HK-2 (cell line): ENCODE results near the gene TSSK2.
"Not testable (repeated sequence)": the region's sequence is repeated elsewhere in the genome, so short reads cannot be mapped to it uniquely, and the experiment has no call there.

Experiments
- DNase-seq: peaks from one replicate; pipeline ENCODE4 v3.0.0-alpha.2; 2018; ENCODE audit not compliant: unreplicated experiment

Gene TSSK2

GRCh38 chr22:19130959-19131684, at the start of gene TSSK2:
TSSK2 (plus strand) TSS chr22:19131308; CDS start chr22:19131400, 92 bp downstream.
- no peak for DNase-seq

- DNase-seq, result no peak
Observed at GRCh38 chr22:19081351-19081750, 49.8 kb upstream of the TSSK2 start.

- DNase-seq, result no peak
Observed at GRCh38 chr22:19082101-19082500, 49.0 kb upstream of the TSSK2 start.

DNA sequence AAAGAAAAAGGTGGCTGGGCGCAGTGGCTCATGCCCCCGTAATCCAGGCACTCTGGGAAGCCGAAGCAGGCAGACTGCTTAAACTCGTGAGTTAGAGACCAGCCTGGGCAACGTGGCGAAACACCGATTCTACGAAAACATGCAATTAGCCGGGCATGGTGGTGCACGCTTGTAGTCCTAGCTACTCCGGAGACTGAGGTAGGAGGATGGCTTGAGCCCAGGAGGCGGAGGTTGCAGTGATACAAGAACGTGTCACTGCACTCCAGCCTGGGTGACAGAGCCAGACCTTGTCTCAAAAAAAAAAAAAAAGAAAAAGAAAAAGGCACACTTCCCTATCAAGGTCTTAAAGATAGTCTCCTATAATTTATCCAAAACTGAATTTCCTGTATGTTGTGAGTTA, 48.3 kb upstream of the TSSK2 start:
- no peak for DNase-seq

DNA sequence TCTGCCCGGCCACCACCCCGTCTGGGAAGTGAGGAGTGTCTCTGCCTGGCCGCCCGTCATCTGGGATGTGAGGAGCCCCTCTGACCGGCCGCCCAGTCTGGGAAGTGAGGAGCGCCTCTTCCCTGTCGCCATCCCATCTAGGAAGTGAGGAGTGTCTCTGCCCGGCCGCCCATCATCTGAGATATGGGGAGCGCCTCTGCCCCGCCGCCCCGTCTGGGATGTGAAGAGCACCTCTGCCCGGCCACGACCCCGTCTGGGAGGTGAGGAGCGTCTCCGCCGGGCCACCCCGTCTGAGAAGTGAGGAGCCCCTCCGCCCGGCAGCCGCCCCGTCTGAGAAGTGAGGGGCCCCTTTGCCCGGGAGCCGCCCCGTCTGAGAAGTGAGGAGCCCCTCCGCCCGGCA, 47.0 kb upstream of the TSSK2 start:
- not testable (repeated sequence) for DNase-seq

DNA sequence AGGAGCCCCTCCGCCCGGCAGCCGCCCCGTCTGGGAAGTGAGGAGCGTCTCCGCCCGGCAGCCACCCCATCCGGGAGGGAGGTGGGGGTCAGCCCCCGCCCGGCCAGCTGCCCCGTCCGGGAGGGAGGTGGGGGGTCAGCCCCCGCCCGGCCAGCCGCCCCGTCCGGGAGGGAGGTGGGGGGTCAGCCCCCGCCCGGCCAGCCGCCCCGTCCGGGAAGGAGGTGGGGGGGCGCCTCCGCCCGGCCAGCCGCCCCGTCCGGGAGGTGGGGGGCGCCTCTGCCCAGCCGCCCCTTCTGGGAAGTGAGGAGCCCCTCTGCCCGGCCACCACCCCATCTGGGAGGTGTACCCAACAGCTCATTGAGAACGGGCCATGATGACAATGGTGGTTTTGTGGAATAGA, 46.5 kb upstream of the TSSK2 start:
- not testable (repeated sequence) for DNase-seq

- DNase-seq, result no peak
Observed at GRCh38 chr22:19085233-19085718, 45.8 kb upstream of the TSSK2 start.

GRCh38 chr22:19086417-19086816, 44.7 kb upstream of the TSSK2 start:
- DNase-seq, result no peak

DNA sequence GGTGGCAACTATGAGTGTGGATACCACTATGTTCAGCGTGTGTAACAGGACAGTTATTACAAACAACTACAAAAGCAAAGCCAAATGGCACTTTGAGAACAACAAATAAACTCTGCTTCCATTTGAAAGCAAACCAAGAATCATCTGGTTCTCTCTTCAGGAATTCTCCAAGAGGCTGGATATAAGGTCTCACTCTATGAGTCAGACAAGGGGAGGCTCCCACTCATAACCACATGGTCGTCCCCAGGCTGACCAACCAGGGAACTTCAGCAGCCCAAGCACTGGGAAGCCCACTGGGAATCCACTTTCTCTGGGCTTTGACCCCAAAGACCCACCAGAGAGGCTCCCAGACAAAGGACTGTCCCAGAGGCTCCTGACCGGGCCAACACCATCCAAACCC, 44.2 kb upstream of the TSSK2 start:
- no peak for DNase-seq

DNA sequence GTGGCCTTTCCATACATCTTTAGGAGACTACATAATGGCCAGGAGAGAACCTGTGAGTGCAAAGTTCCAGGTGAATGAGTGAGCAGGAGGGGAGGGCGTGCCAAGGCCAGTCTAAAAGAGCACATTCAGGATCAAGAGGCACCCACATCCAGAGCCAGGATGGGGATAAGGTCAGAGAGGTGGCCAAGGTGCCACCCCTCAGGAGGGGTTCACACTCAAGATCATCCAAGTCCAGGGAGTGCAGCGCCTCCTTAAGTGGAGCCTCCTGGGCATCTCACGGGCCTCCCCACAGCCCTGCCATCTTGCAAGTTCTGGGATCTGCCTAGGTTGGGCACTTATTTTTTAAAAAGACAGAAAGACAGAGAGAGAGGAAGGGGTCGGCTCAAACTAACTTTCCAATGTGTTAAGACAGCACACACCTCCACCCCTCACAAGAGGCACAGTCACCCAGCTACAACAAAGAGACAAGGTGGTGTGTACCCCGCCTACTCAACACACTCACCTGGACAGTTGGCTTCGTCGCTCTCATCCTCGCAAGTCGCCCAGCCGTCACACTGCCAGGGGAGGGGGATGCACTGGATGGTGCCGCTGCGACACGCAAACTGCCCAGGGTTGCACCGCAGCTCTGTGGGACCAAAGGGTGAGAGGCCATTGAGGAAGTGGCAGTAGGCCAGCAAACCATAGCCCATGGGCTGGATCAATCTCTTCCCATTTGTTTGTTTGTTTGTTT, 42.1 kb upstream of the TSSK2 start:
- no peak for DNase-seq

DNA sequence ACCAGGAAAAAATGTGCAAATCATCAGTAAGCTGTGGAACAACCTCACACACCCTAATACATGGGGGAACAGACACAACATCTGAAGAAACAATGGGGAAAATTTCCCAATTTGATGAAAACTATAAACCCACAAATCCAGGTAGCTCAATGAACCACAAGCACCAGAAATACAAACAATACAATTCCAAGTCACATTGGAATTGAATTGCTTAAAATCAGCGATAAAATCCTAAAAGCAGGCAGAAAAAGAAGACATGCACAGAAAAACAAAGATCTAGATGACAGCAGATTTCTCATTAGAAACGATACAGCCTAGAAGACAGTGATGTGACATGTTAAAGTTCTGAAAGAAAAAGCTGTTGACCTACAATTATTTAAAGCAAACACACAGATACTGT, 40.9 kb upstream of the TSSK2 start:
- DNase-seq, result no peak

GRCh38 chr22:19090586-19091127, 40.5 kb upstream of the TSSK2 start:
- DNase-seq, result no peak

GRCh38 chr22:19092725-19093124, 38.4 kb upstream of the TSSK2 start:
- no peak for DNase-seq

DNA sequence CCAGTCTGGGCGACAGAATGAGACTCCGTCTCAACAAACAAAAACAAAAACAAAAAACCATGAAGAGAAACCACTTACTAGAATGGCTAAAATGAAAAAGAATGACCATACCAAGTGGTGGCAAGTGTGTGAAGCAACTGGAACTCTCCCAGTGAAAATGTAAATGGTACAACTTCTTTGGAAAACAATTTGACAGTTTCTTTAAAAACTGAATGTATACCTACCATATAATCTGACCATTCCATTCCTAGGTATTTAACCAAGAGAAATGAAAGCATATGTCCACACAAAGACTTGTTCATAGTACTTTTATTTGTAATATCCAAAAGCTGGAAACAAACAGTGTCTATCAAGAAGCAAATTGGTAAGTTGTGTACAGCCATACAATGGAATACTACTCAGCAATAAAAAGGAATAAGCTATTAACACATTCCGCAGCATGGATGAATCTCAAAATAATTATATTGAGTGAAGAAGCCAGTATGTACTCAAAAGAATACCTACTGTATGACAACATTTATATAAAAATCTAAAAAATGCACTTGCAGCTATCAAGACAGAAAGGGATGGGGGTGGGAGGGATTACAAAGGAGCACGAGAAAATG, 36.6 kb upstream of the TSSK2 start:
- DNase-seq, result no peak

DNA sequence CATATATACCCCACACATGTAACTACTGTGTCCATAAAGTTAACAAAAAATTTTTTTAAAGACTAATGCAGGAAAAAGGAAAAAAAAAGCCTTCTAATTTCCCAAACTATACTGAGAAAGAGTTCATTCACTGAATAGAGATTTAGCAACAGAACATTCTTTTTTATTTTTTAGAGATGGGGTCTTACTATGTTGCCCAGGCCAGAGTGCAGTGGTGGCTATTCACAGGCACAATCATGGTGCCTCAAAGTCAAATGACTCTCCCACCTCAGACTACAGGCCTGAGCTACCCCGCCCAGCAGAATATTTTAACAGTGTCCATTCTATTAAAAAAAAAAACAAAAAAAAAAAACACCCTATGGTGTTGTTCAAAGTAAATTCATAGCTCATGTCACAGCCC, 34.6 kb upstream of the TSSK2 start:
- no peak for DNase-seq

GRCh38 chr22:19097518-19097917, 33.6 kb upstream of the TSSK2 start:
- no peak for DNase-seq

DNA sequence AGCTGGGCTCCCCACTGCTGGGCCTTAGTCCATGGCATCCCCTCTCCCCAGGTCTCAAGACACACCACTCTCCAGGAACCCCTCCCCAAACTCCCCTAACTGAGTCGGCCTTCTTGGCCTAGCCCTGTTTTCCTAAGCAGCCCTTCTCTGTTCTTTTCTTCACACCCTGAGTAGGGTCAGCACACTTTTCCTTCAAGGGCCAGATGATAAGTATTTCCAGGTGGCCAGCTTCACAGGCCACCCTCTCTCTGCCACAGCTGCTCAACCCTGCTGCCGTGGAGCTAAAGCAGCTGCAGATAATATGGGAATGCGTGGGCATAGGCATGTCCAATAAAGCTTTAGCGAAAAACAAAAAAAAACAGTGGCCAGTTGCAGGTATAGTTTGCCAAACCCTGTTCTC, 33.0 kb upstream of the TSSK2 start:
- DNase-seq, result no peak

DNA sequence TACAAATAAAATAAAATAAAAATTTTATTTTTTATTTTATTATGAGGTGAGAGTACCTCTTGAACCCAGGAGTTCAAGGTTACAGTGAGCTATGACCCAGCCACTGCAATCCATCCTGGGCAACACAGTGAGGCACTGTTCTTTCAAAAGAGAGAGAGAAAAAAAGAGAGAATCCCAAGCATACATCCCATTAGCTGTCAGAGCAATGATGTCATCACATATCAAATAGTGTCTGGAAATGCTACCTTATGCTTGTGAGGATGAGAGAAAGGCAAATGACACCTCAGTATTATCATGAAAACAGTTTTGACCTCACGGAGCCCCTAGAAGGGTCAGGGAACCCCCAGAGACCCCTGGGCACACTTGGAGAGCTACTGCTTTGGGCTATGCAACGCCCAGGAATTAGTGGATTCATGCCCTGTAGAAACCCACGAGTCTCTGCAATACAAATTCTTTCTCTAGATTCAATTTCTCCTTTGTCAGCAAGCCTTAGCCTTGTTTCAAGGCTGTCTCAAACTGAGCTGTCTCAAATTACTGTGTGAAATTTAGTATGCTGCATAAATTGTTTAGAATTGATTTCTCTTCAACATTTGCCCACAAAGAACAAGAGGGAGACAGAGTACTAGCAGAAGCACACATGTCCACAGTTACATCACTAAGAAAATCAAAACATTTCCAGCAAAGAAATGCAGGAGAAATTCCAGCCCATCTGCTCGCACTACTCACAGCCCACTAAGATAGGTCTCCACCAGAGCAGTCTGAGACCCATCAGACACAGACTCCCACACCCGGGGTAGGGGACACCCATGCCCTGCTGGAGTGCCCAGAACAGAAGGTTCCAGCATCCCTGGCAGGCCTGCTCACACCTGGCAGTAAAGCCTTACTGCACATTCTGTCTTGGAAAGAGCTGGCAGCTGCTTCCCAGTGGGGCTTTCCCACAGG, 27.0 kb upstream of the TSSK2 start:
- DNase-seq, result no peak

GRCh38 chr22:19105456-19105855, 25.7 kb upstream of the TSSK2 start:
- DNase-seq, result no peak

DNA sequence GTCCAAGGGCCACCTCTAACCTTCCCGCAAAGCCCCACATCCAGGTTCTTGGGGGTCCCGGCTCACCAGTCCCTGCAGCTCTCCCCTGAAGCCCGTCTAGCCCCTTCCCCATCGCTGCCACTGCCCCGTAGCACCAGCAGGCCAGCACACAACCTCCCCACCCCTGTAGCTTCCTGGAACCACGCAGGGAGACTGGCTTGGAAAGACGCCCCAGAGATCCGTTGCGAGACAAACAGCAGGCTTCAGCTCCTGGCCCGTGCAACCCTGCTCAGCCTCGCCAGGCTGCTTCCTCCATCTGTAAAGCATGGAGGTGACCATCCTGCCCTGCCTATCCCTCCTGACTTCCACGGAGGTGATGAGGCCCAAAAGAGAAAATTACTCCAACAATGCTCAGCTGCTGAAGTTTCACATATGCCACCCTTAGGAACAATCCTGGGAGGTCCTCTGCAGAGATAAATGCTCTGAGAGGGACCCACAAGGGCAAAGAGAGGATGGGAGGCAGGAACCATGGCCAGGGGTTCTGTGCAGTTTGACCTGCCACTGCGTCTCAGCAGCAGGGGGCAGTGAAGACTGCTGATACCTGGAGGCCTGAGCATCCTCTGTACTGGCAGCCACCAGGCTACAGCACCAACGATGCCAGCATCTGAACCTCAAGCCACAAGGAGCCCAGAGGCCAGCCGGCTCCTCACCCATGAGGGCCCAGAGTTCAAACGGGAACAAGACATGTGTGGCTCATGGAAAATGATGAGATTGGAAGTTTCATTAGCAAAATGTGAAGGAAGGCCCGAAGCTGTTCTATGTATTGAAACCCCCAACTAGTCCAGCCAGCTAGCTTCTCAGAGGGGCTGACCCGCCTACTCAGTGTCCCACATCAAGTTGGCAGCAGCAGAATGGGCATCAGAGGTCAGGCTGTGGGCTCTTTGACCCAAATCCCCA, 25.0 kb upstream of the TSSK2 start:
- no peak for DNase-seq
